Measurements from ENCODE around the gene ZNF219.

The ZNF219 gene

GRCh38 chr14:21090940-21091663 lies 7.4 kb downstream of the ZNF219 start:
- Histone ChIP-seq H3K27me3 (ENCODE audit: control insufficient read depth, insufficient read depth, low read length) (no peaks in the 10 kb centered on the region), H3K9ac (ENCODE audit: low read length) (no peak overlapping the region), H3K4me1 (ENCODE audit: control insufficient read depth, insufficient read depth, low read length) (peaks cover 8% of the 10 kb centered on the region), H3K9me3 (ENCODE audit: control insufficient read depth, low read length) (no peaks in the 10 kb centered on the region), H3K36me3 (ENCODE audit: control insufficient read depth, insufficient read depth, low read length) (peaks cover 5% of the 10 kb centered on the region), H3K4me3 (ENCODE audit: low read length) (no peak overlapping the region)

- Histone ChIP-seq H3K9ac (ENCODE audit: low read length) (no peak overlapping the region), H3K4me1 (ENCODE audit: control insufficient read depth, insufficient read depth, low read length) (peaks cover 10% of the 10 kb centered on the region), H3K4me3 (ENCODE audit: low read length) (no peak overlapping the region), H3K27me3 (ENCODE audit: control insufficient read depth, insufficient read depth, low read length) (no peaks in the 10 kb centered on the region), H3K36me3 (ENCODE audit: control insufficient read depth, insufficient read depth, low read length) (peaks cover 5% of the 10 kb centered on the region), H3K9me3 (ENCODE audit: control insufficient read depth, low read length) (no peaks in the 10 kb centered on the region)
Measured at GRCh38 chr14:21090194-21090939, 8.1 kb downstream of the ZNF219 start.

- Histone ChIP-seq H3K36me3 (ENCODE audit: control insufficient read depth, insufficient read depth, low read length) (peaks cover 5% of the 10 kb centered on the region), H3K9ac (ENCODE audit: low read length) (no peak overlapping the region), H3K4me3 (ENCODE audit: low read length) (no peak overlapping the region), H3K27me3 (ENCODE audit: control insufficient read depth, insufficient read depth, low read length) (no peaks in the 10 kb centered on the region), H3K9me3 (ENCODE audit: control insufficient read depth, low read length) (no peaks in the 10 kb centered on the region), H3K4me1 (ENCODE audit: control insufficient read depth, insufficient read depth, low read length) (peaks cover 15% of the 10 kb centered on the region)
Measured at GRCh38 chr14:21089877-21090193, 8.6 kb downstream of the ZNF219 start.

GRCh38 chr14:21089271-21089670 lies 9.2 kb downstream of the ZNF219 start:
- H3K9me3 ChIP-seq (ENCODE audit: control insufficient read depth, low read length), result no peaks in the 10 kb centered on the region
- H3K4me1 ChIP-seq (ENCODE audit: control insufficient read depth, insufficient read depth, low read length), result peaks cover 15% of the 10 kb centered on the region
- H3K27me3 ChIP-seq (ENCODE audit: control insufficient read depth, insufficient read depth, low read length), result no peaks in the 10 kb centered on the region
- H3K4me3 ChIP-seq (ENCODE audit: low read length), result no peak overlapping the region
- H3K36me3 ChIP-seq (ENCODE audit: control insufficient read depth, insufficient read depth, low read length), result peaks cover 5% of the 10 kb centered on the region
- no peak overlapping the region for H3K9ac ChIP-seq (ENCODE audit: low read length)

GRCh38 chr14:21088687-21089086 lies 9.8 kb downstream of the ZNF219 start:
- H3K9ac ChIP-seq (ENCODE audit: low read length), result no peak overlapping the region
- no peaks in the 10 kb centered on the region for H3K27me3 ChIP-seq (ENCODE audit: control insufficient read depth, insufficient read depth, low read length)
- no peak overlapping the region for H3K4me3 ChIP-seq (ENCODE audit: low read length)
- H3K36me3 ChIP-seq (ENCODE audit: control insufficient read depth, insufficient read depth, low read length), result peaks cover 9% of the 10 kb centered on the region
- no peaks in the 10 kb centered on the region for H3K9me3 ChIP-seq (ENCODE audit: control insufficient read depth, low read length)
- H3K4me1 ChIP-seq (ENCODE audit: control insufficient read depth, insufficient read depth, low read length), result peaks cover 15% of the 10 kb centered on the region

GRCh38 chr14:21087294-21088091 lies 11.0 kb downstream of the ZNF219 start:
- Histone ChIP-seq H3K36me3 (ENCODE audit: control insufficient read depth, insufficient read depth, low read length) (peaks cover 14% of the 10 kb centered on the region), H3K9me3 (ENCODE audit: control insufficient read depth, low read length) (no peaks in the 10 kb centered on the region), H3K4me1 (ENCODE audit: control insufficient read depth, insufficient read depth, low read length) (peaks cover 15% of the 10 kb centered on the region), H3K4me3 (ENCODE audit: low read length) (no peak overlapping the region), H3K9ac (ENCODE audit: low read length) (no peak overlapping the region), H3K27me3 (ENCODE audit: control insufficient read depth, insufficient read depth, low read length) (no peaks in the 10 kb centered on the region)

GRCh38 chr14:21086908-21087293 lies 11.6 kb downstream of the ZNF219 start:
- no peaks in the 10 kb centered on the region for H3K9me3 ChIP-seq (ENCODE audit: control insufficient read depth, low read length)
- peaks cover 15% of the 10 kb centered on the region for H3K4me1 ChIP-seq (ENCODE audit: control insufficient read depth, insufficient read depth, low read length)
- H3K36me3 ChIP-seq (ENCODE audit: control insufficient read depth, insufficient read depth, low read length), result peaks cover 18% of the 10 kb centered on the region
- H3K4me3 ChIP-seq (ENCODE audit: low read length), result no peak overlapping the region
- no peaks in the 10 kb centered on the region for H3K27me3 ChIP-seq (ENCODE audit: control insufficient read depth, insufficient read depth, low read length)
- H3K9ac ChIP-seq (ENCODE audit: low read length), result no peak overlapping the region

GRCh38 chr14:21084998-21085853 lies 13.2 kb downstream of the ZNF219 start:
- Histone ChIP-seq H3K9ac (ENCODE audit: low read length) (no peak overlapping the region), H3K4me1 (ENCODE audit: control insufficient read depth, insufficient read depth, low read length) (peaks cover 15% of the 10 kb centered on the region), H3K36me3 (ENCODE audit: control insufficient read depth, insufficient read depth, low read length) (peaks cover 20% of the 10 kb centered on the region)

GRCh38 chr14:21084396-21084795 lies 14.1 kb downstream of the ZNF219 start:
- Histone ChIP-seq H3K27me3 (ENCODE audit: control insufficient read depth, insufficient read depth, low read length) (no peaks in the 10 kb centered on the region), H3K9me3 (ENCODE audit: control insufficient read depth, low read length) (no peaks in the 10 kb centered on the region), H3K36me3 (ENCODE audit: control insufficient read depth, insufficient read depth, low read length) (peaks cover 19% of the 10 kb centered on the region), H3K4me1 (ENCODE audit: control insufficient read depth, insufficient read depth, low read length) (peaks cover 7% of the 10 kb centered on the region), H3K4me3 (ENCODE audit: low read length) (no peak overlapping the region), H3K9ac (ENCODE audit: low read length) (no peak overlapping the region)

More at GRCh38 chr14:21084998-21085853, 13.2 kb downstream of the ZNF219 start:
- no peak overlapping the region for H3K4me3 ChIP-seq (ENCODE audit: low read length)
- H3K9me3 ChIP-seq (ENCODE audit: control insufficient read depth, low read length), result no peaks in the 10 kb centered on the region
- H3K27me3 ChIP-seq (ENCODE audit: control insufficient read depth, insufficient read depth, low read length), result no peaks in the 10 kb centered on the region

GRCh38 chr14:21083565-21084325 lies 14.7 kb downstream of the ZNF219 start:
- Histone ChIP-seq H3K9ac (ENCODE audit: low read length) (no peak overlapping the region), H3K4me3 (ENCODE audit: low read length) (no peak overlapping the region), H3K4me1 (ENCODE audit: control insufficient read depth, insufficient read depth, low read length) (peaks cover 6% of the 10 kb centered on the region), H3K27me3 (ENCODE audit: control insufficient read depth, insufficient read depth, low read length) (no peaks in the 10 kb centered on the region), H3K36me3 (ENCODE audit: control insufficient read depth, insufficient read depth, low read length) (peaks cover 26% of the 10 kb centered on the region), H3K9me3 (ENCODE audit: control insufficient read depth, low read length) (no peaks in the 10 kb centered on the region)

GRCh38 chr14:21081521-21082142 lies 16.8 kb downstream of the ZNF219 start:
- Histone ChIP-seq H3K4me3 (ENCODE audit: low read length) (no peak overlapping the region), H3K4me1 (ENCODE audit: control insufficient read depth, insufficient read depth, low read length) (peaks cover 6% of the 10 kb centered on the region), H3K27me3 (ENCODE audit: control insufficient read depth, insufficient read depth, low read length) (no peaks in the 10 kb centered on the region), H3K9ac (ENCODE audit: low read length) (no peak overlapping the region), H3K36me3 (ENCODE audit: control insufficient read depth, insufficient read depth, low read length) (peaks cover 33% of the 10 kb centered on the region), H3K9me3 (ENCODE audit: control insufficient read depth, low read length) (no peaks in the 10 kb centered on the region)
